Prostate gland (tissue), 2 donors: ENCODE results near the gene ARRDC5. TPM values are rescaled to one million over a fixed set of nuclear protein-coding genes. Genes with fewer than 3 reads are reported as not detected.
"Not testable (repeated sequence)": the region's sequence is repeated elsewhere in the genome, so short reads cannot be mapped to it uniquely, and the experiment has no call there.

Source experiments
- DNase-seq: peaks from one replicate; pipeline ENCODE4 v3.0.0-alpha.2; 2019; ENCODE audit warnings: low spot score
- H3K27ac ChIP-seq, 2 donors: fragments of 200-600 bp; sonication (generic); 2 replicates each; pipeline ENCODE4 v1.5.1; 2017 to 2019
- H3K27me3 ChIP-seq: fragments of 200-600 bp; sonication (generic); replicated peaks from 2 replicates; pipeline ENCODE4 v1.5.1; 2019; ENCODE audit not compliant: insufficient read depth
- H3K36me3 ChIP-seq, 2 donors: fragments of 200-600 bp; sonication (generic); 1 replicate in 1 of 2; 2 replicates in 1 of 2; pipeline versions ENCODE4 v1.5.1 to v1.8.1; 2017 to 2019
- H3K4me1 ChIP-seq: fragments of 200-600 bp; sonication (generic); replicated peaks from 2 replicates; pipeline ENCODE4 v1.5.1; 2019
- H3K4me3 ChIP-seq, 2 donors: fragments of 200-600 bp; sonication (generic); 2 replicates each; pipeline ENCODE4 v1.5.1; 2017 to 2019
- H3K9me3 ChIP-seq: fragments of 200-600 bp; sonication (generic); 2 replicates; pipeline ENCODE4 v1.5.1; 2017
- CTCF ChIP-seq, 4 experiments: fragments of 200-600 bp in 2 of 4; fragments of 450-650 bp in 2 of 4; sonication (generic) in 2 of 4; IDR thresholded peaks; 1 replicate in 3 of 4; 2 replicates in 1 of 4; pipeline ENCODE4 v1.5.1; 2016 to 2019; ENCODE audit warnings: antibody characterized with exemption in 4 of 4, mild to moderate bottlenecking in 2 of 4, moderate library complexity in 2 of 4
- POLR2A ChIP-seq: fragments of 450-650 bp; IDR thresholded peaks from one replicate; pipeline ENCODE4 v1.6.1; 2016; ENCODE audit warnings: antibody characterized with exemption, mild to moderate bottlenecking
- POLR2AphosphoS5 ChIP-seq: sonication (generic); formaldehyde crosslinking; IDR thresholded peaks from one replicate; pipeline ENCODE4 v1.6.1; 2017; ENCODE audit warnings: antibody characterized with exemption
- WGBS: methylation state at CpG from one replicate; pipeline ENCODE4 v1.1.5; 2018; 5-methylcytosine and 5-hydroxymethylcytosine counted together
- intact Hi-C: fragments of 100-400 bp; cut with DNase I; formaldehyde crosslinking; loops from one replicate; pipeline ENCODE4 v1.14.2; 2022
- total RNA-seq, 2 donors: library from RNA; depleted of rRNA; stranded (reverse); fragments of >200 nt; gene quantifications; one replicate each; pipeline ENCODE4 v1.1.0, GENCODE V29; 2016

Gene ARRDC5
- 1 to 10 TPM in 1 of 2 donors, not detected in 1; 1.2 TPM for total RNA-seq

DNA sequence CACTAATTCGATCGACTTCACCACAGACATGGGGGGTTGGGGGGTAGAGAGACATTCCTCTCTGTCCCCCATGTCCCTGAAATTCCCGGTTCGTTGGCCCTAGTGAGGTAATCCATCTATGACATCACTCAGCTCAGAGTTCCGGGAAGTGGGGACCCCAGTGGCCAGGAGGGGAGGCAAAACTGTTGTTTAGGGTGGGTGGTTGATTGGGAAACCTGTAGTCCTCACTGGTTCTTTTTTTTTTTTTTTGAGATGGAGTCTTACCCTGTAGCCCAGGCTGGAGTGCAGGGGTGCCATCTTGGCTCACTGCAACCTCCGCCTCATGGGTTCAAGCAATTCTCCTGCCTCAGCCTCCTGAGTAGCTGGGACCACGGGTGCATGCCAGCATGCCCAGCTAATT, at the start of gene ARRDC5:
Gene ARRDC5, minus strand, starts transcription at position 101 of the 400 bp plus-strand sequence. Its CDS starts 71 bp downstream, at position 30.
- Histone ChIP-seq H3K27me3 (no peaks in the 10 kb centered on the region), H3K27ac (no peak within 1 kb of the TSS), H3K4me3 (no peak within 1 kb of the TSS), H3K9me3 (no peaks in the 10 kb centered on the region), H3K4me1 (no peaks in the 10 kb centered on the region), H3K36me3 (no peaks in the 10 kb centered on the region)
- no peak for TF ChIP-seq CTCF (IDR thresholded peaks at IDR 0.05)
- no peak for TF ChIP-seq POLR2AphosphoS5
- no peak for TF ChIP-seq POLR2A
- no peak for DNase-seq
- WGBS, result 82% methylated on average over 7 of the region's 7 CpGs
- intact Hi-C loops, result no loop called here

DNA sequence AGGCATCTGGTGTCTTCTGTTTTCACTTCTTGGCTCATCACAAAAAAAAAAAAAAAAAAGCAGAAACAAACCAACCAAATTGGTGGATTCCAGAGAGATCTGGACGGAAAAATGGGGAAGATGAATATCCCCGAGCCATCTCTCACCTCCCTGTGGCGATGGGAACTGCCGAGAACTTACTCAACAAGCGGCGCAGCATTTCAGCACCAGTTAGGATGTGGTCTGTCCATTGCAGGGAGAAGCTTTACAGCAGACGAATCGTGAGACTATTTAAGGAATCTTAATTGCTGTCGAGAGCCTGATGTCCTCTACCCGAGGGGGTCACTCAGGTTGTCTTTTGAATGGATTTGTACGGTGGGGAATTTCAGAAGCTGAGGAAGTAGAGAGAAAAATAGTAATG, 49.0 kb upstream of the ARRDC5 start:
- Histone ChIP-seq H3K27me3 (no peaks in the 10 kb centered on the region), H3K4me1 (no peaks in the 10 kb centered on the region), H3K36me3 (no peaks in the 10 kb centered on the region), H3K27ac (no peak overlapping the region), H3K4me3 (no peak overlapping the region), H3K9me3 (no peaks in the 10 kb centered on the region)
- TF ChIP-seq CTCF (IDR thresholded peaks at IDR 0.05) (no peak), POLR2AphosphoS5 (no peak)
- DNase-seq, result no peak
- WGBS, result 76% methylated on average over 11 of the region's 11 CpGs
- intact Hi-C loops, result no loop called here

- H3K27ac ChIP-seq, H3K4me1 ChIP-seq, H3K27me3 ChIP-seq, H3K36me3 ChIP-seq, H3K4me3 ChIP-seq, H3K9me3 ChIP-seq, intact Hi-C loops, DNase-seq: not testable (repeated sequence)
- WGBS, result 89% methylated on average over 23 of the region's 23 CpGs
These were observed 48.0 kb upstream of the ARRDC5 start for GRCh38 chr19:4950650-4951049.

DNA sequence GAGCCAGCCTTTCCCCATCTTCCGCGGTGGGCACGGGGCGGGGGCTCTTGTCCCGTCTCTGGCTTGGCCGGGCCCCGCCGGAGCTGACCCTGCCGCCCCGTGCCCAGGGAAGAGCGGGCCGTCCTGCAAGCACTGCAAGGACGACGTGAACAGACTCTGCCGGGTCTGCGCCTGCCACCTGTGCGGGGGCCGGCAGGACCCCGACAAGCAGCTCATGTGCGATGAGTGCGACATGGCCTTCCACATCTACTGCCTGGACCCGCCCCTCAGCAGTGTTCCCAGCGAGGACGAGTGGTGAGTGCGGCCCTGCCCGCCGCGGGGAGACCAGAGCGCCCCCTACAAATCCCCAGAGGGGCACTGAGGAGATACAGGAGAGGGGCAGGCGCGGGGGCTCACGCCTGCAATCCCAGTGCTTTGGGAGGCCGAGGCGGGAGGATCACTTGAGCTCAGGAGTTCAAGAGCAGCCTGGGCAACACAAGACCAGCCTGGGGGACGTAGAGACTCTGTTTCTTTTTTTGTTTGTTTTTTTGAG, 39.0 kb upstream of the ARRDC5 start:
- intact Hi-C loops, H3K27ac ChIP-seq, DNase-seq, H3K9me3 ChIP-seq, H3K27me3 ChIP-seq, H3K4me1 ChIP-seq, H3K4me3 ChIP-seq, H3K36me3 ChIP-seq: not testable (repeated sequence)
- 95% methylated on average over 34 of the region's 35 CpGs for WGBS

GRCh38 chr19:4939466-4939865, 36.8 kb upstream of the ARRDC5 start:
- DNase-seq, result peak; percentile 68

GRCh38 chr19:4938461-4938860, 35.8 kb upstream of the ARRDC5 start:
- H3K27me3 ChIP-seq, H3K4me1 ChIP-seq, H3K36me3 ChIP-seq, intact Hi-C loops, DNase-seq, H3K4me3 ChIP-seq, H3K27ac ChIP-seq, H3K9me3 ChIP-seq: not testable (repeated sequence)
- 96% methylated on average over 4 of the region's 4 CpGs for WGBS

More at GRCh38 chr19:4939466-4939865, 36.8 kb upstream of the ARRDC5 start:
- 82% methylated on average over 7 of the region's 7 CpGs for WGBS
- TF ChIP-seq POLR2A, result no peak
- TF ChIP-seq POLR2AphosphoS5, result peak; percentile 82
- no peak for TF ChIP-seq CTCF (IDR thresholded peaks at IDR 0.05)
- Histone ChIP-seq H3K36me3 (no peaks in the 10 kb centered on the region), H3K27ac (peak overlapping the region in 1 of 2 donors; percentile 30), H3K4me1 (no peaks in the 10 kb centered on the region), H3K27me3 (no peaks in the 10 kb centered on the region), H3K4me3 (no peak overlapping the region), H3K9me3 (no peaks in the 10 kb centered on the region)
- intact Hi-C loops, result no loop called here
